Natural killer cell (primary cell): ENCODE data around the gene ADCY6. TPM values are rescaled to one million over a fixed set of nuclear protein-coding genes. Genes with fewer than 3 reads are reported as not detected.

Source experiments
- ATAC-seq, 3 donors: fragments of 150-1000 bp in 2 of 3; fragments of 200-7000 bp in 1 of 3; cut with Tn5 transposase; 1 replicate in 1 of 3; 2 replicates in 2 of 3; pipeline ENCODE4 v1.10.0; 2021; ENCODE audit warnings: mild to moderate bottlenecking in 2 of 3, moderate library complexity in 2 of 3
- DNase-seq, 2 donors: peaks; one replicate each; pipeline versions ENCODE4 v3.0.0 to v3.0.0-alpha.2; 2013 to 2021; ENCODE audit warnings: mixed read lengths in 1 of 2
- H3K27ac ChIP-seq: one replicate; pipeline ENCODE4 v1.5.1; 2013; ENCODE audit warnings: mild to moderate bottlenecking, low read length
- H3K27me3 ChIP-seq: one replicate; pipeline ENCODE4 v1.6.1; 2013; ENCODE audit warnings: low read length; ENCODE audit not compliant: control insufficient read depth, insufficient read depth
- H3K36me3 ChIP-seq: one replicate; pipeline ENCODE4 v1.6.1; 2013; ENCODE audit warnings: low read length; ENCODE audit not compliant: control insufficient read depth, insufficient read depth
- H3K4me1 ChIP-seq: one replicate; pipeline ENCODE4 v1.6.1; 2013; ENCODE audit warnings: low read length; ENCODE audit not compliant: control insufficient read depth, insufficient read depth
- H3K4me3 ChIP-seq: one replicate; pipeline ENCODE4 v1.5.1; 2013; ENCODE audit warnings: low read length
- H3K9me3 ChIP-seq: one replicate; pipeline ENCODE4 v1.6.1; 2013; ENCODE audit warnings: low read length; ENCODE audit not compliant: control insufficient read depth, insufficient read depth
- H3K27ac Mint-ChIP-seq, 2 donors: one replicate each; pipeline ENCODE4 v1.8.0; 2022; ENCODE audit warnings: mild to moderate bottlenecking in 2 of 2, mixed read lengths in 2 of 2, moderate library complexity in 1 of 2
- H3K27me3 Mint-ChIP-seq, 2 donors: one replicate each; pipeline ENCODE4 v1.8.0; 2022; ENCODE audit warnings: low read depth in 2 of 2, mixed read lengths in 2 of 2
- H3K36me3 Mint-ChIP-seq: one replicate; pipeline ENCODE4 v1.8.0; 2022; ENCODE audit warnings: mixed read lengths
- H3K4me1 Mint-ChIP-seq, 2 donors: one replicate each; pipeline ENCODE4 v1.8.0; 2022; ENCODE audit warnings: mixed read lengths in 2 of 2
- H3K4me3 Mint-ChIP-seq: one replicate; pipeline ENCODE4 v1.8.0; 2022; ENCODE audit warnings: mild to moderate bottlenecking, moderate library complexity, mixed read lengths
- H3K9me3 Mint-ChIP-seq, 2 donors: one replicate each; pipeline ENCODE4 v1.8.0; 2022; ENCODE audit warnings: mixed read lengths in 2 of 2
- WGBS: methylation state at CpG from one replicate; pipeline ENCODE4 v1.1.7; 2013; ENCODE audit warnings: missing lambda C conversion rate; ENCODE audit not compliant: insufficient coverage; 5-methylcytosine and 5-hydroxymethylcytosine counted together
- intact Hi-C: fragments of 100-400 bp; cut with micrococcal nuclease; formaldehyde crosslinking; loops from one replicate; pipeline ENCODE4 v1.14.2; 2022
- total RNA-seq, 4 donors: library from RNA; stranded (reverse); fragments of 120-200 nt in 1 of 4; gene quantifications; one replicate each; pipeline versions ENCODE4 v1.2.3 to v1.2.4, GENCODE V29; 2013 to 2022
- TF ChIP-seq, protein P1 (sequence below): fragments of 200-600 bp; IDR thresholded peaks from one replicate; pipeline ENCODE4 v1.8.0; 2022; ENCODE audit warnings: antibody characterized with exemption

ADCY6 gene
- total RNA-seq, 3 donors from 2014 or later (not counting 1 experiment from before 2014, with no cell fraction given) = 0.20 to 1.1 (median 0.31) TPM

DNA sequence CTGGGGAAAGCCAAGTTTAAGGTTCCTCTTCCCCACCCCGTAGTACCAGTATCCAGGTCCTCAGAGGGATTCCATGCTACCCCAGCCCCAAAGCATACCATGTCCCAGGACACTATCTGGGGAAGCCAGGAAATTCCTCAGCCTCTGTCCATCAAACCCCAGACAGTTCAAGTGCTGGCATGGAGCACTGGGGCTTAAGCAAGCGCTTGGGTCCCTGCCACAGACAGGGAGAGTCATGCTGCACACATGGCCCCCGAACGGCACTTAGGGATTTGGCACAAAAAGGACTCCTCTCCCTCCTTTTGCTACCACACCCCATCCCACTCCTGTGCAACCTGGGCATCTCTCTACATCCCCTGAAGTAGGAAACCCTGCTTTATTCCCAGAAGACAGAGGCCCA, 21.8 kb downstream of the ADCY6 start:
- Mint-ChIP-seq H3K9me3 (no peaks in the 10 kb centered on the region), H3K27me3 (no peaks in the 10 kb centered on the region), H3K4me3 (no peak overlapping the region), H3K36me3 (no peaks in the 10 kb centered on the region), H3K27ac (no peak overlapping the region), H3K4me1 (peaks cover 28 to 41% of the 10 kb centered on the region in 2 donors)
- TF ChIP-seq, protein P1, sequence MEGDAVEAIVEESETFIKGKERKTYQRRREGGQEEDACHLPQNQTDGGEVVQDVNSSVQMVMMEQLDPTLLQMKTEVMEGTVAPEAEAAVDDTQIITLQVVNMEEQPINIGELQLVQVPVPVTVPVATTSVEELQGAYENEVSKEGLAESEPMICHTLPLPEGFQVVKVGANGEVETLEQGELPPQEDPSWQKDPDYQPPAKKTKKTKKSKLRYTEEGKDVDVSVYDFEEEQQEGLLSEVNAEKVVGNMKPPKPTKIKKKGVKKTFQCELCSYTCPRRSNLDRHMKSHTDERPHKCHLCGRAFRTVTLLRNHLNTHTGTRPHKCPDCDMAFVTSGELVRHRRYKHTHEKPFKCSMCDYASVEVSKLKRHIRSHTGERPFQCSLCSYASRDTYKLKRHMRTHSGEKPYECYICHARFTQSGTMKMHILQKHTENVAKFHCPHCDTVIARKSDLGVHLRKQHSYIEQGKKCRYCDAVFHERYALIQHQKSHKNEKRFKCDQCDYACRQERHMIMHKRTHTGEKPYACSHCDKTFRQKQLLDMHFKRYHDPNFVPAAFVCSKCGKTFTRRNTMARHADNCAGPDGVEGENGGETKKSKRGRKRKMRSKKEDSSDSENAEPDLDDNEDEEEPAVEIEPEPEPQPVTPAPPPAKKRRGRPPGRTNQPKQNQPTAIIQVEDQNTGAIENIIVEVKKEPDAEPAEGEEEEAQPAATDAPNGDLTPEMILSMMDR = no peak
- Histone ChIP-seq H3K27me3 (no peaks in the 10 kb centered on the region), H3K4me3 (no peak overlapping the region), H3K27ac (no peak overlapping the region), H3K36me3 (no peaks in the 10 kb centered on the region), H3K4me1 (peaks cover 26% of the 10 kb centered on the region), H3K9me3 (no peaks in the 10 kb centered on the region)
- 93% methylated on average over 4 of the region's 4 CpGs for WGBS
- DNase-seq (no peak), ATAC-seq (no peak)
- intact Hi-C loops = no loop called here

DNA sequence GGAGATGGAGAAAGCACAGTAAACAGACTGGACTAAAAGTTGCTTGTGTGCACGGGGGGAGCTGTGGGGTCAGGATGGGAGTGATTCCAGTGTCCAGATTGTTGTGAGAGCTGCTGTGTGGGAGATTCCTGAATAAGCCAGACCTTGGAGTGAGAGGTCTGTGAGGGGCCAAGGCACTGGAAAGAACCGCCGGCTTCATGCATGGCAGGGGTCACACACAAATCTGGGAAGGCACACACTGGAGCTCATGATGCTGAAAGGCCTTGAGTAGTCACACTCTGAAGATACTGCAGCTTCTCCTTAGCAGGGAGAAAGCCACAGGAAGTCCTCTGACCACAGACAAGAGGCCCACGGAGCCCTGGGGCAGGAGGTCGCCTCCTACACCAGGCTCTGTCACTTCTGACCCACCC, 23.1 kb downstream of the ADCY6 start:
- intact Hi-C loops = no loop called here

DNA sequence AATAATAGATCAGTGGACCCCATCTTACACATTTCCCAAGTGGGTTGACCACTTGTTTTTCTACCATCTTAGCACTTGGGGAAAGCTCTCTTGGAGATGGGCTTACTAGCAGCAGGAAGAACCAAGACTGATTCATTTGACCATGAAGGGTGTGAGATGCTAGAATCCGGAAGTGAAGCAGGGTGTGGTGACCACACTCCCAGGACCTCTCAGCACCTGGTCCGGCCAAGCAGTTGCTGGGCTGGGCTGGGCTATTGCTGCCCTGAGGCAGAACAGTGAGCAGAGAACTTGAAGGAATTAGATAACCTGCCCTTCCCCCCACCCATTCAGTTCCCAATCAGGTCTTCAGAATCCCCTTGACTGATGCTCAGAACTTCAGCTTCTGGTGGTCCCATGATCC, 24.4 kb downstream of the ADCY6 start:
- peak overlapping the region; percentile 50 for H3K4me3 Mint-ChIP-seq
- WGBS = 54% methylated on average over 2 of the region's 2 CpGs
- no peak overlapping the region for H3K27ac Mint-ChIP-seq
- intact Hi-C loops = no loop called here
- ATAC-seq (no peak), DNase-seq (no peak)
- H3K9me3 Mint-ChIP-seq = no peaks in the 10 kb centered on the region
- H3K4me1 Mint-ChIP-seq = peaks cover 21 to 32% of the 10 kb centered on the region in 2 donors
- Histone ChIP-seq H3K36me3 (no peaks in the 10 kb centered on the region), H3K27me3 (no peaks in the 10 kb centered on the region), H3K4me1 (peaks cover 26% of the 10 kb centered on the region), H3K4me3 (no peak overlapping the region), H3K9me3 (no peaks in the 10 kb centered on the region), H3K27ac (no peak overlapping the region)
- H3K36me3 Mint-ChIP-seq = no peaks in the 10 kb centered on the region
- TF ChIP-seq, protein P1 = no peak
- H3K27me3 Mint-ChIP-seq = no peaks in the 10 kb centered on the region

More for the DNA sequence above, 23.1 kb downstream of the ADCY6 start:
- Mint-ChIP-seq H3K9me3 (no peaks in the 10 kb centered on the region), H3K36me3 (no peaks in the 10 kb centered on the region), H3K27ac (peak overlapping the region; percentile 62 to 81), H3K4me1 (peaks cover 21 to 32% of the 10 kb centered on the region in 2 donors), H3K4me3 (peak overlapping the region; percentile 80), H3K27me3 (no peaks in the 10 kb centered on the region)
- peak overlapping the region; percentile 14 for H3K27ac ChIP-seq
- no peak overlapping the region for H3K4me3 ChIP-seq
- 38% methylated on average over 5 of the region's 5 CpGs for WGBS
- DNase-seq (no peak), ATAC-seq (peak; percentile 74 to 95 (median 87))
- TF ChIP-seq, protein P1 = no peak
- no peaks in the 10 kb centered on the region for H3K9me3 ChIP-seq
- no peaks in the 10 kb centered on the region for H3K36me3 ChIP-seq
- no peaks in the 10 kb centered on the region for H3K27me3 ChIP-seq
- H3K4me1 ChIP-seq = peaks cover 26% of the 10 kb centered on the region

DNA sequence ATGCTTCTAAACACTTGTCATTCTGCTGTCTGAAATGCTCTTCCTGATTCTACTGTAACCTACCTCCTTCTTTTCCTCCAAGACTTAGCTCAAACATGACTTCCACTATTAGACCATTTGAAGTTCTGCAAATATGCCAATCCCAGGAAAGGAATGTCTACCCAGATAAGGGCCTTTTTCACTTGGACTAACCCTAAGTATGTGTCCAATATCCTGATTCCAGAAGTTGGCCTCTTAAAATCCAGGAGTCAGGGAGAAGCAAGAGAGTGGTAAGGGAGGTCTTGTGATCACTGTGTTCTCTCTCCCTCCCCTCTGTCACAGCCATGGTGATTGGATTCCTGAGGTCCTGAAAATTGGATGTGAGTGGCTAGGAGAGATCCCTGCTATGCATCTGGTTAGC, 30.2 kb downstream of the ADCY6 start:
- Mint-ChIP-seq H3K4me1 (no peaks in the 10 kb centered on the region), H3K27me3 (no peaks in the 10 kb centered on the region), H3K27ac (no peak overlapping the region), H3K9me3 (no peaks in the 10 kb centered on the region), H3K36me3 (no peaks in the 10 kb centered on the region), H3K4me3 (no peak overlapping the region)
- intact Hi-C loops = no loop called here
- Histone ChIP-seq H3K4me1 (peaks cover 2% of the 10 kb centered on the region), H3K36me3 (no peaks in the 10 kb centered on the region), H3K4me3 (no peak overlapping the region), H3K27ac (no peak overlapping the region), H3K9me3 (no peaks in the 10 kb centered on the region), H3K27me3 (no peaks in the 10 kb centered on the region)
- TF ChIP-seq, protein P1 = no peak
- DNase-seq (no peak), ATAC-seq (no peak)
